Cardiac muscle cell (in vitro differentiated cells and primary cell): ENCODE results near the gene ACADSB. TPM values are rescaled to one million over a fixed set of nuclear protein-coding genes. Genes with fewer than 3 reads are reported as not detected.

Source experiments
- DNase-seq, 2 donors: peaks; one replicate each; pipeline versions ENCODE4 v3.0.0 to v3.0.0-alpha.2; 2010 to 2017; ENCODE audit warnings: low read depth in 1 of 2, low spot score in 1 of 2
- H3K27ac ChIP-seq: fragments of 200-600 bp; sonication (generic); 2 replicates; pipeline ENCODE4 v1.5.1; 2016
- H3K27me3 ChIP-seq: fragments of 200-600 bp; sonication (generic); 2 replicates; pipeline ENCODE4 v1.6.0; 2016; ENCODE audit warnings: control low read depth
- H3K36me3 ChIP-seq: fragments of 200-600 bp; sonication (generic); 2 replicates; pipeline ENCODE4 v1.5.1; 2016; ENCODE audit warnings: control low read depth
- H3K4me1 ChIP-seq: fragments of 200-600 bp; sonication (generic); 2 replicates; pipeline ENCODE4 v1.8.1; 2017; ENCODE audit warnings: low read depth, mild to moderate bottlenecking, mixed run types
- H3K4me3 ChIP-seq: fragments of 200-600 bp; sonication (generic); 2 replicates; pipeline ENCODE4 v1.5.1; 2016; ENCODE audit warnings: mild to moderate bottlenecking
- H3K9me3 ChIP-seq: fragments of 200-600 bp; sonication (generic); 2 replicates; pipeline ENCODE4 v1.5.1; 2017; ENCODE audit warnings: low read depth, mild to moderate bottlenecking, control low read depth
- CTCF ChIP-seq: IDR thresholded peaks from 2 replicates; pipeline ENCODE4 v1.5.1; 2012; ENCODE audit warnings: low read depth, mild to moderate bottlenecking, low read length
- polyA plus RNA-seq: library from polyadenylated mRNA; unstranded; fragments of >200 nt; fragmentation: Nextera tagmentation; extraction: Ambion mirVana; gene quantifications from 2 replicates; pipeline ENCODE4 v1.2.1, GENCODE V29; 2016
- total RNA-seq: library from RNA; depleted of rRNA; stranded (reverse); fragments of >200 nt; gene quantifications from 2 replicates; pipeline ENCODE4 v1.2.3, GENCODE V29; 2016

ACADSB gene
- total and polyA plus RNA-seq, 2 experiments from 2014 or later: 14.3 to 16.0 TPM

GRCh38 chr10:123087348-123087747 lies 78.5 kb downstream of the ACADSB start:
- Histone ChIP-seq H3K27me3 (no peaks in the 10 kb centered on the region), H3K36me3 (no peaks in the 10 kb centered on the region), H3K27ac (no peak overlapping the region), H3K4me1 (no peaks in the 10 kb centered on the region), H3K4me3 (no peak overlapping the region), H3K9me3 (no peaks in the 10 kb centered on the region)
- DNase-seq: no peak
- TF ChIP-seq CTCF: no peak

DNA sequence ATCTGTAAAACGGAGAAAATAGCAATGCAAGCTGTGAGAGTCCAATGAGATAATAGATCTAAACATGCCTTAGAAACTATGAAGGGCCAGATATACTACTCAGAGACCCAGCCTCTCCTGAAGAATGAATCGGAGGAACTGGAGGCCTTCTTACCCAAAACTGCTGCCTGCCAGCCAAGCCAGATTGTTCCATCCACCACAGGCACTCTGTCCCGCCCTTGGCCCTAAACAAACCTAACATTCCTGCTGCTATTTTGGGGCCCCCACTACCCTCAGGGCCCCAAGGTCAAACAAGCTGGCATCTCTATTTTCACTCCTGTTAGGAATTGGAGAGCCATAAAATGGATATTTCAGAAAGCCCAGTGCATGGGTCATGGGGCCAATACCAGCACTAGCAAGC lies 79.0 kb downstream of the ACADSB start:
- Histone ChIP-seq H3K27ac (no peak overlapping the region), H3K9me3 (no peaks in the 10 kb centered on the region), H3K4me3 (no peak overlapping the region), H3K36me3 (no peaks in the 10 kb centered on the region), H3K27me3 (no peaks in the 10 kb centered on the region), H3K4me1 (no peaks in the 10 kb centered on the region)
- no peak for TF ChIP-seq CTCF
- DNase-seq: no peak

- Histone ChIP-seq H3K36me3 (no peaks in the 10 kb centered on the region), H3K4me3 (no peak overlapping the region), H3K9me3 (no peaks in the 10 kb centered on the region), H3K4me1 (no peaks in the 10 kb centered on the region), H3K27ac (no peak overlapping the region), H3K27me3 (peaks cover 5% of the 10 kb centered on the region)
- no peak for DNase-seq
- TF ChIP-seq CTCF: no peak
Measured at GRCh38 chr10:123092635-123093414, 84.0 kb downstream of the ACADSB start.

- H3K9me3 ChIP-seq: no peaks in the 10 kb centered on the region
- H3K27ac ChIP-seq: no peak overlapping the region
- no peaks in the 10 kb centered on the region for H3K4me1 ChIP-seq
- H3K4me3 ChIP-seq: no peak overlapping the region
- no peaks in the 10 kb centered on the region for H3K36me3 ChIP-seq
- H3K27me3 ChIP-seq: peaks cover 5% of the 10 kb centered on the region
- no peak for TF ChIP-seq CTCF
- peak in 1 of 2 donors; percentile 40 for DNase-seq
Measured at GRCh38 chr10:123093489-123093888, 84.7 kb downstream of the ACADSB start.

- H3K9me3 ChIP-seq: no peaks in the 10 kb centered on the region
- no peaks in the 10 kb centered on the region for H3K4me1 ChIP-seq
- H3K27me3 ChIP-seq: peaks cover 5% of the 10 kb centered on the region
- no peak overlapping the region for H3K4me3 ChIP-seq
- no peak overlapping the region for H3K27ac ChIP-seq
- no peaks in the 10 kb centered on the region for H3K36me3 ChIP-seq
- no peak for DNase-seq
- TF ChIP-seq CTCF: no peak
Measured at GRCh38 chr10:123096452-123096851, 87.6 kb downstream of the ACADSB start.
